Suppressor macrophage (primary cell): ENCODE measurements around the gene NKD1.
"Not testable (repeated sequence)": the region's sequence is repeated elsewhere in the genome, so short reads cannot be mapped to it uniquely, and the experiment has no call there.

Experiments used
- DNase-seq, 4 experiments: peaks; one replicate each; pipeline ENCODE4 v3.0.0-alpha.2; 2020 to 2022

The NKD1 gene

GRCh38 chr16:50520451-50521245 lies 27.5 kb upstream of the NKD1 start:
- DNase-seq = no peak

GRCh38 chr16:50521246-50521900 lies 26.8 kb upstream of the NKD1 start:
- DNase-seq = no peak

- DNase-seq = no peak
These were observed 25.9 kb upstream of the NKD1 start for GRCh38 chr16:50522324-50522723.

- DNase-seq = no peak
These were observed 24.5 kb upstream of the NKD1 start for GRCh38 chr16:50523710-50524109.

GRCh38 chr16:50525262-50525661 lies 22.9 kb upstream of the NKD1 start:
- DNase-seq = no peak

GRCh38 chr16:50525716-50526115 lies 22.5 kb upstream of the NKD1 start:
- DNase-seq = no peak

- no peak for DNase-seq
These were observed 21.9 kb upstream of the NKD1 start for GRCh38 chr16:50526249-50526648.

- no peak for DNase-seq
These were observed 21.4 kb upstream of the NKD1 start for GRCh38 chr16:50526796-50527195.

- no peak for DNase-seq
These were observed 19.4 kb upstream of the NKD1 start for GRCh38 chr16:50528820-50529219.

- DNase-seq = no peak
These were observed 18.9 kb upstream of the NKD1 start for GRCh38 chr16:50529334-50529733.

GRCh38 chr16:50530277-50531236 lies 17.6 kb upstream of the NKD1 start:
- DNase-seq = no peak

- no peak for DNase-seq
These were observed 16.8 kb upstream of the NKD1 start for GRCh38 chr16:50531359-50531758.

GRCh38 chr16:50531901-50532300 lies 16.3 kb upstream of the NKD1 start:
- DNase-seq = no peak

- no peak for DNase-seq
These were observed 15.6 kb upstream of the NKD1 start for GRCh38 chr16:50532576-50532975.

GRCh38 chr16:50533317-50533716 lies 14.9 kb upstream of the NKD1 start:
- DNase-seq = no peak

GRCh38 chr16:50534091-50534490 lies 14.1 kb upstream of the NKD1 start:
- no peak for DNase-seq

GRCh38 chr16:50534556-50534955 lies 13.6 kb upstream of the NKD1 start:
- DNase-seq = no peak

- DNase-seq = no peak
These were observed 13.2 kb upstream of the NKD1 start for GRCh38 chr16:50534958-50535357.

- no peak for DNase-seq
These were observed 12.5 kb upstream of the NKD1 start for GRCh38 chr16:50535506-50536257.

GRCh38 chr16:50536258-50536645 lies 11.9 kb upstream of the NKD1 start:
- DNase-seq = not testable (repeated sequence)

GRCh38 chr16:50537533-50538290 lies 10.5 kb upstream of the NKD1 start:
- no peak for DNase-seq
